MCF 10A (cell line): Measurements from ENCODE around the gene DDX10. TPM values are rescaled to one million over a fixed set of nuclear protein-coding genes. Genes with fewer than 3 reads are reported as not detected.
A peak's percentile ranks its signal among the peaks of the same experiment; 100 is the strongest.

Source experiments
- BruUV-seq: library from RNA; stranded (reverse); fragments of 400-500 nt; replicated peaks from 2 replicates; lab custom pipeline; 2021; lab: Mats Ljungman, UMichigan
- CTCF ChIA-PET: fragments of 300-600 bp; sonication (Branson Sonifier 250); formaldehyde crosslinking; extraction: SDS; loops from one replicate; lab custom pipeline; 2021; ENCODE audit warnings: antibody characterized with exemption, inconsistent platforms; lab: Yijun Ruan, JAX
- POLR2A ChIA-PET: fragments of 300-600, 350-650 bp; sonication (Branson Sonifier 250); formaldehyde crosslinking; extraction: SDS; loops from one replicate; lab custom pipeline; 2020; ENCODE audit warnings: antibody characterized with exemption, inconsistent platforms; lab: Yijun Ruan, JAX
- DNase-seq: peaks from one replicate; pipeline ENCODE4 v3.0.0-alpha.2; 2018; ENCODE audit not compliant: unreplicated experiment
- H3K27ac Mint-ChIP-seq: one replicate; pipeline ENCODE4 v1.8.0; 2022; ENCODE audit warnings: mild to moderate bottlenecking, low read depth, mixed read lengths; ENCODE audit not compliant: unreplicated experiment
- H3K27me3 Mint-ChIP-seq: one replicate; pipeline ENCODE4 v1.8.0; 2022; ENCODE audit warnings: mixed read lengths; ENCODE audit not compliant: insufficient read depth, unreplicated experiment
- H3K36me3 Mint-ChIP-seq: one replicate; pipeline ENCODE4 v1.8.0; 2022; ENCODE audit warnings: mild to moderate bottlenecking, moderate library complexity, mixed read lengths; ENCODE audit not compliant: insufficient read depth, unreplicated experiment
- H3K4me1 Mint-ChIP-seq: one replicate; pipeline ENCODE4 v1.8.0; 2022; ENCODE audit warnings: mixed read lengths; ENCODE audit not compliant: insufficient read depth, unreplicated experiment
- H3K4me3 Mint-ChIP-seq: one replicate; pipeline ENCODE4 v1.8.0; 2022; ENCODE audit warnings: mild to moderate bottlenecking, moderate library complexity, mixed read lengths; ENCODE audit not compliant: unreplicated experiment
- H3K9me3 Mint-ChIP-seq: one replicate; pipeline ENCODE4 v1.8.0; 2022; ENCODE audit warnings: mixed read lengths; ENCODE audit not compliant: unreplicated experiment
- intact Hi-C: fragments of 100-400 bp; cut with micrococcal nuclease; formaldehyde crosslinking; loops from 2 replicates; pipeline ENCODE4 v1.14.1; 2022
- total RNA-seq: library from RNA; stranded (reverse); gene quantifications from 2 replicates; pipeline ENCODE4 v1.2.3, GENCODE V29; 2022
- TF ChIP-seq, protein P1 (sequence below): fragments of 200-600 bp; IDR thresholded peaks from one replicate; pipeline ENCODE4 v1.8.0; 2022; ENCODE audit warnings: antibody characterized with exemption, mild to moderate bottlenecking; ENCODE audit not compliant: unreplicated experiment

The DDX10 gene
- total RNA-seq, 1 experiment from 2014 or later = 113 TPM

GRCh38 chr11:108871152-108871551, 206.3 kb downstream of the DDX10 start:
- H3K4me1 Mint-ChIP-seq = peaks cover 32% of the 10 kb centered on the region
- ChIA-PET POLR2A (no interaction called here), CTCF (interaction anchor here (0.7 to 2.1 kb wide), 3 partner anchors 9 to 173 kb away, joined by 3 to 8 read pairs (median 5); no protein-coding TSS in a partner anchor)
- H3K9me3 Mint-ChIP-seq = no peaks in the 10 kb centered on the region
- peak overlapping the region; percentile 29 for H3K27ac Mint-ChIP-seq
- intact Hi-C loops = loop anchor here (1.0 to 5.0 kb wide), 3 partner anchors 173 to 1066 kb away; no protein-coding TSS in a partner anchor
- peak; percentile 67 for DNase-seq
- no peak overlapping the region for H3K4me3 Mint-ChIP-seq
- peaks cover 6% of the 10 kb centered on the region for H3K36me3 Mint-ChIP-seq
- H3K27me3 Mint-ChIP-seq = no peaks in the 10 kb centered on the region
- TF ChIP-seq, protein P1, sequence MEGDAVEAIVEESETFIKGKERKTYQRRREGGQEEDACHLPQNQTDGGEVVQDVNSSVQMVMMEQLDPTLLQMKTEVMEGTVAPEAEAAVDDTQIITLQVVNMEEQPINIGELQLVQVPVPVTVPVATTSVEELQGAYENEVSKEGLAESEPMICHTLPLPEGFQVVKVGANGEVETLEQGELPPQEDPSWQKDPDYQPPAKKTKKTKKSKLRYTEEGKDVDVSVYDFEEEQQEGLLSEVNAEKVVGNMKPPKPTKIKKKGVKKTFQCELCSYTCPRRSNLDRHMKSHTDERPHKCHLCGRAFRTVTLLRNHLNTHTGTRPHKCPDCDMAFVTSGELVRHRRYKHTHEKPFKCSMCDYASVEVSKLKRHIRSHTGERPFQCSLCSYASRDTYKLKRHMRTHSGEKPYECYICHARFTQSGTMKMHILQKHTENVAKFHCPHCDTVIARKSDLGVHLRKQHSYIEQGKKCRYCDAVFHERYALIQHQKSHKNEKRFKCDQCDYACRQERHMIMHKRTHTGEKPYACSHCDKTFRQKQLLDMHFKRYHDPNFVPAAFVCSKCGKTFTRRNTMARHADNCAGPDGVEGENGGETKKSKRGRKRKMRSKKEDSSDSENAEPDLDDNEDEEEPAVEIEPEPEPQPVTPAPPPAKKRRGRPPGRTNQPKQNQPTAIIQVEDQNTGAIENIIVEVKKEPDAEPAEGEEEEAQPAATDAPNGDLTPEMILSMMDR = peak; percentile 53
- no TSS peak for BruUV-seq

GRCh38 chr11:108871867-108872266, 207.0 kb downstream of the DDX10 start:
- Mint-ChIP-seq H3K4me3 (no peak overlapping the region), H3K27me3 (no peaks in the 10 kb centered on the region), H3K27ac (no peak overlapping the region), H3K9me3 (no peaks in the 10 kb centered on the region), H3K4me1 (peaks cover 32% of the 10 kb centered on the region), H3K36me3 (peaks cover 6% of the 10 kb centered on the region)
- TF ChIP-seq, protein P1 = no peak
- POLR2A ChIA-PET = no interaction called here
- no peak for DNase-seq
- CTCF ChIA-PET = interaction anchor here (0.6 to 2.1 kb wide), 3 partner anchors 10 to 174 kb away, joined by 4 to 8 read pairs (median 5); no protein-coding TSS in a partner anchor
- BruUV-seq = no TSS peak
- intact Hi-C loops = loop anchor here (1.0 to 5.0 kb wide), 3 partner anchors 174 to 1065 kb away; no protein-coding TSS in a partner anchor

DNA sequence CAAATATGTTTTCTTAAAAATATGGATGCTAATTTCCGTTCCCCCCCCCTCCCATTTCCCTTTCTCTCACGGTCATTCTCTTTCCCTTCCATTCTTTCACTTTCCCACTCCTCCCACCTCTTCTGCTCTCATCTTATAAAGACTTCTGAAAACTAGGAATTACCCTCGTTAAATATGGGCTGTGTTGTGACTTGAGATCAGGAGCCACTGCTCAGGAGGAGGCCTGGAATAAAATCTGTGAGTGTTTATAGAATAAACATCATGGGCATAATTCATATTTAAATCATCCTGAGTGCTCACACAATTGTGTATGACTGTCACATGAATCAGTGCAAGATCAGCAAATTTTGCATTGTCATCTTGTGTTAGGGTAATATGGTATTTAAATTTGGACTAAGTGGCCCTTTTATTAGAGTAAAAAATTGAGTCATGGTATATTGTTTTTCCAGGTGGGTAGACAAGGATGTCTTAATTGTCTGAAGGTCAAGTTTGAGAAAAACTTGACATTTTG, 208.0 kb downstream of the DDX10 start:
- intact Hi-C loops = loop anchor here (5.0 kb wide), 1 partner anchor 1064 kb away; no protein-coding TSS in a partner anchor
- Mint-ChIP-seq H3K27ac (peak overlapping the region; percentile 3), H3K9me3 (no peaks in the 10 kb centered on the region), H3K36me3 (peaks cover 6% of the 10 kb centered on the region), H3K27me3 (no peaks in the 10 kb centered on the region), H3K4me1 (peaks cover 32% of the 10 kb centered on the region), H3K4me3 (no peak overlapping the region)
- TF ChIP-seq, protein P1 = no peak
- peak; percentile 32 for DNase-seq
- ChIA-PET CTCF (no interaction called here), POLR2A (no interaction called here)
- no TSS peak for BruUV-seq

- peaks cover 6% of the 10 kb centered on the region for H3K36me3 Mint-ChIP-seq
- no peaks in the 10 kb centered on the region for H3K27me3 Mint-ChIP-seq
- no peak overlapping the region for H3K4me3 Mint-ChIP-seq
- no peaks in the 10 kb centered on the region for H3K9me3 Mint-ChIP-seq
- ChIA-PET POLR2A (interaction anchor here (1.3 kb wide), 1 partner anchor 15 kb away, joined by 4 read pairs; no protein-coding TSS in a partner anchor), CTCF (no interaction called here)
- H3K27ac Mint-ChIP-seq = peak overlapping the region; percentile 3
- intact Hi-C loops = loop anchor here (5.0 kb wide), 1 partner anchor 1064 kb away; no protein-coding TSS in a partner anchor
- TF ChIP-seq, protein P1 = no peak
- DNase-seq = no peak
- BruUV-seq = no TSS peak
- peaks cover 32% of the 10 kb centered on the region for H3K4me1 Mint-ChIP-seq
Observed at GRCh38 chr11:108873310-108873709, 208.4 kb downstream of the DDX10 start.
